ENCODE data around the gene SLIT1. TPM values are rescaled to one million over a fixed set of nuclear protein-coding genes. Genes with fewer than 3 reads are reported as not detected.
A peak's percentile ranks its signal among the peaks of the same experiment; 100 is the strongest.

Gene SLIT1
- polyA plus RNA-seq, 1 donor (not counting 4 experiments of a cell fraction or from before 2014, with no cell fraction given), result 0.01 TPM

- Histone ChIP-seq H3K4me3 (ENCODE audit: control insufficient read depth in 2 of 3, extremely low read depth in 1 of 3, insufficient read depth in 2 of 3, low read depth in 1 of 3, low read length in 3 of 3) (no peak overlapping the region), H3K36me3 (ENCODE audit: control insufficient read depth in 2 of 2, extremely low read depth in 1 of 2, insufficient read depth in 2 of 2, low read length in 2 of 2) (no peaks in the 10 kb centered on the region), H3K4me2 (ENCODE audit: control insufficient read depth, extremely low read depth, insufficient read depth, low read depth, low read length) (no peak overlapping the region), H2AFZ (ENCODE audit: control insufficient read depth, low read length) (no peak overlapping the region), H4K20me1 (ENCODE audit: control insufficient read depth, extremely low read depth, insufficient read depth, low read length) (no peaks in the 10 kb centered on the region), H3K9me1 (ENCODE audit: control insufficient read depth, extremely low read depth, insufficient read depth, low read length) (no peaks in the 10 kb centered on the region), H3K27ac (ENCODE audit: control insufficient read depth, insufficient read depth, low read length) (no peak overlapping the region), H3K9me3 (ENCODE audit: control insufficient read depth, low read depth, low read length) (no peaks in the 10 kb centered on the region), H3K4me1 (ENCODE audit: control insufficient read depth, extremely low read depth, insufficient read depth, low read length) (no peaks in the 10 kb centered on the region), H3K9ac (ENCODE audit: control insufficient read depth, extremely low read depth, insufficient read depth, low read length) (no peak overlapping the region), H3K79me2 (ENCODE audit: control insufficient read depth, insufficient read depth, low read length) (no peaks in the 10 kb centered on the region), H3K27me3 (ENCODE audit: control insufficient read depth, extremely low read depth, insufficient read depth, low read length) (peaks cover 29% of the 10 kb centered on the region)
- TF ChIP-seq EZH2 (IDR thresholded peaks at IDR 0.05; ENCODE audit: low read length) (no peak), CTCF (optimal IDR thresholded peaks at IDR 0.05 in 1 of 3, IDR thresholded peaks at IDR 0.05 in 1 of 3, conservative IDR thresholded peaks at IDR 0.05 in 1 of 3; ENCODE audit: extremely low read depth in 1 of 3, insufficient read depth in 2 of 3, low read length in 3 of 3) (peak in 2 of 3 experiments; percentile 36 to 66)
- dilution Hi-C loops (cut with MboI; ENCODE audit: extremely low pct_ligation_motif_present, low sequenced_read_pairs), result no loop called here
- FAIRE-seq, result no peak
- DNase-seq (ENCODE audit: low read depth, low spot score), result no peak
Observed at GRCh38 chr10:97138174-97138573, 47.6 kb downstream of the SLIT1 start.

- DNase-seq (ENCODE audit: low read depth, low spot score) (no peak), FAIRE-seq (no peak)
- no peak overlapping the region for H3K9ac ChIP-seq (ENCODE audit: control insufficient read depth, extremely low read depth, insufficient read depth, low read length)
- H4K20me1 ChIP-seq (ENCODE audit: control insufficient read depth, extremely low read depth, insufficient read depth, low read length), result no peaks in the 10 kb centered on the region
- no peaks in the 10 kb centered on the region for H3K9me3 ChIP-seq (ENCODE audit: control insufficient read depth, low read depth, low read length)
- no peak overlapping the region for H2AFZ ChIP-seq (ENCODE audit: control insufficient read depth, low read length)
- no peaks in the 10 kb centered on the region for H3K36me3 ChIP-seq (ENCODE audit: control insufficient read depth in 2 of 2, extremely low read depth in 1 of 2, insufficient read depth in 2 of 2, low read length in 2 of 2)
- H3K27me3 ChIP-seq (ENCODE audit: control insufficient read depth, extremely low read depth, insufficient read depth, low read length), result peaks cover 26% of the 10 kb centered on the region
- no peaks in the 10 kb centered on the region for H3K79me2 ChIP-seq (ENCODE audit: control insufficient read depth, insufficient read depth, low read length)
- no peak overlapping the region for H3K27ac ChIP-seq (ENCODE audit: control insufficient read depth, insufficient read depth, low read length)
- H3K9me1 ChIP-seq (ENCODE audit: control insufficient read depth, extremely low read depth, insufficient read depth, low read length), result no peaks in the 10 kb centered on the region
- TF ChIP-seq CTCF (optimal IDR thresholded peaks at IDR 0.05 in 1 of 3, IDR thresholded peaks at IDR 0.05 in 1 of 3, conservative IDR thresholded peaks at IDR 0.05 in 1 of 3; ENCODE audit: extremely low read depth in 1 of 3, insufficient read depth in 2 of 3, low read length in 3 of 3) (no peak), EZH2 (IDR thresholded peaks at IDR 0.05; ENCODE audit: low read length) (no peak)
- dilution Hi-C loops (cut with MboI; ENCODE audit: extremely low pct_ligation_motif_present, low sequenced_read_pairs), result no loop called here
- H3K4me2 ChIP-seq (ENCODE audit: control insufficient read depth, extremely low read depth, insufficient read depth, low read depth, low read length), result no peak overlapping the region
- no peak overlapping the region for H3K4me3 ChIP-seq (ENCODE audit: control insufficient read depth in 2 of 3, extremely low read depth in 1 of 3, insufficient read depth in 2 of 3, low read depth in 1 of 3, low read length in 3 of 3)
- no peaks in the 10 kb centered on the region for H3K4me1 ChIP-seq (ENCODE audit: control insufficient read depth, extremely low read depth, insufficient read depth, low read length)
Observed at GRCh38 chr10:97136756-97137155, 49.0 kb downstream of the SLIT1 start.

Data from keratinocyte (primary cell).